HG02970 (cell line): ENCODE measurements around the gene BRF1.

ENCODE experiments used
- ATAC-seq: cut with Tn5 transposase; IDR thresholded peaks from one replicate; pipeline ENCODE4 v1.9.1; 2021; ENCODE audit warnings: mild to moderate bottlenecking, moderate library complexity, moderate number of reproducible peaks; ENCODE audit not compliant: unreplicated experiment, low FRiP score

Gene BRF1

DNA sequence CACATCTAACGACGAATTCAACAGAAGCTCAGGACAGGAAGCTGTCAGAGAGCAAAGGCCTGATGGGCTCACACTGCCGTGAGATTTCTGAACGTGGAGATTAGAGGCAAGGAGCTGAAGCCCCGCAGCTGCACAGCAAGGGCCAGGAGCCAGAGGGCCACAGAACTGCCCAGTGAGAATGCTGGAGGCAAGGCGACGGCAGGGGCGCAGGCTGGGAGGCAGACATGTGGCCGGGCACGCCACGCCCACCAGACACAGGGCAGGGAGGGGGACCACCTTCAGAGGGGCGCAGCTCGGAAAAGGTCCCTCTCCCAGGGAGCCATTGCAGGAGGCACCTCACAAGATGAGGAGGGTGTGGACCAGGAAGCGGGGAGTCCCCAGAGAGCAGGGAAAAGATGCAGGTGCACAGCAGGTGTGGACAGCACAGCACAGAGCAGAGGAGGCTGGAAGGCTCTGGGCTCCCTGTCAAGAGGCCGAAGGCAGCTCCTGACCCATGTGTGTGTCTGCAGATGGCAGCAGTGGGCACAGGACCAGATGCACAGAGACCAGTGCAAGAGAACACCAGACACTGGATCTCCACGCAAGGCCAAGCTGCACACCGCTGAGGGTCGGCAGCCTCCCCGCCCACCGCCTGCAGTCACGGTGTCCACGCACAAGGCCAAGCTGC, 29.4 kb downstream of the BRF1 start:
- ATAC-seq: no peak

DNA sequence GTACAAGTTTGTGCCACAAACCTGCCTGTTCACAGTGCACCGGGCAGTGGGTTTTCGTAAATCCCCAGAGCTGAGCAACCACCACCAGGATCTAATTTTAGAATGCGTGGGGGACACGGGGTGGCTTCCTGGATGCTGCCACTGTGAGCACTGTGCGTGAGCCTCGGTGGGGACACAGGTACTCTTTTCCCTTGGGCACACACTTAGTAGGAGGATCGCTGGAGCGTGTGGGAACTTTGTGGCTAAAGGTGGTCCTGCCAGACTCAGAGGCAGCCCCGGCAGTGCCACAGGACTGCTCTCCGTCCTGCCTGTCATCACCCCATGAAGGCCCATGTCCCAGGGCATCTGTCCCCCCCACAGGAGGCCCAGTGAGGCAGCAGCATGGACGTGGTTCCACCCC, 31.4 kb downstream of the BRF1 start:
- no peak for ATAC-seq

DNA sequence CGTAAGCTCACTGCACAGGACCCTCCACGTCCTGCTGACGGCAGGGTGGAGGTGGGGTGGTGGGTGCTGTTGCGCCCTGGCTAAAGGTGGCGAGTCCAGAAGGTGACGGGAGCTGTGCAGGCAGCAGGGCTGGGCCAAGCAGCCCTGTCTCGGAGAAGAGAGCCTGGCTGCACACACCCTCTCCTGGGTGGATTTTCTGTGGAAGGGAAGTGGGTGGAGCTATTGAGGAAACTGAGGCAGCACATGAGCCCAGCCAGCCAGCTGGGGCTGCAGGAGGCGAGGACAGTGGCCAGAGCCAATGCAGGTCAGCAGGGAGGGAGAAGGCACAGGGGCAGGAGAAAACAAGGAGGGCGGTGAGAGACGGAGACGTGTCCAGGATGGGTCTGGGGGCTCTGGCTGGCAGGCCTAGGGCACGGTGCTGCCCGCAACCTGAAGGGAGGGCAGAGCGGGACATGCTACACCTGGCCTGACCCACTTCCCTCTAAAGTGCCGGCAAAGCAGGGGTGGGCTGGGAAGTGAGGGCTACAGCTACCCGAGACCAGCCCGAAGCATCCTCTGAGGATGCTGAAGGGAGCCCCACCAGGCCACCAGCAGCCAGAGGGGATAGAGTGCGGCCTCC, 32.0 kb downstream of the BRF1 start:
- ATAC-seq: no peak

DNA sequence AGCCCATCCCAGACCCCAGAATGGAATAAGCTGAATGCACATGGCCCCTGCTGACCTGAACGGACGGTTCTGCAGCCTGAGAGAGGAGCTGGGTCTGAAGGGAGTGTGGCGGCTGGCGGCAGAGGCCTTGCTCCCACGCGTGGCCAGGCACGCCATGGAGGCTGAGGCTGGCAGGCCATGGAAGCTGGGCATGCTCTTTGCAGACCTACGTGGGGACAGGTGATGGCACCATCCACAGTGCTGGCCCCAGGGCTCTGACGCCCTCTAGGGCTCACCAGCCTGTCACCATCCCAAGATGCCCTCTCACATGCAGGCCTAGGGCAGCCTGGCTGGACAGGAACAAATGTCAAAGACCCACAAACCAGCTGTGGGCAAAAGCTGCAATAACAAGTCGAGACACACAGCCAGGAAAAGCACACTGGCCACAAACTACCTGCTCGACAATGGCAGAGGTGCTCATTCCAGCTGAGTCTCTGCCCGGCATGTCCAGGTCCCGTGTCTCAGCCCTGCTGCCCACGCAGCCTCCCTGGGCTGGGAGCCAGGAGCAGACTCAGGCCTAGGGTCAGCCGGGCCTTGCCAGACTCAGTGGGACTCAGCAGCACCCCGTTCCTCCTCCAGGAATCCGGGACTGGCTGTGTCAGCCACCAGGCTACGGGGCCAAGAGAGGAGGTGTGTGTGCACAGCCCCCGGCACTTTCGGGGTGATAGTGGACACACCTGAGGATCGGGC, 32.8 kb downstream of the BRF1 start:
- ATAC-seq: no peak

DNA sequence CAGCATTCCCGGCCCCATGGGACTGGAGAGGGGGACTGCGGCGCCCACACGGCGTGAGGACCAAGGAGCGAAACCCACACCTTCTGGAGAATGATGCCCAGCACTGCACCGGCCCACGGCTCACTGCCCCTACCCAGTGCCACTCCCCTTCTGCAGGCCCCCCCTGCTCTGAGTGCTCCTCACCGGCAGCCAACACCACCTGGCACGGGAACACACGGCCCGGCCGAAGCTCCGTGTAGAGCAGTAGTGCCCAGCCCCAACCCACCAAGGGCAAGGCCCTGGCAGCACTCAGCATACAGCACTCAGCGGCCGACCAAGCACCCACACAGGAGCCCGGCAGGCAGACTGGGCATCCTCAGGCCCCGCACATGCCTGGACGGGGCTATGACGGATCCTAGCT, 39.0 kb downstream of the BRF1 start:
- ATAC-seq: no peak

DNA sequence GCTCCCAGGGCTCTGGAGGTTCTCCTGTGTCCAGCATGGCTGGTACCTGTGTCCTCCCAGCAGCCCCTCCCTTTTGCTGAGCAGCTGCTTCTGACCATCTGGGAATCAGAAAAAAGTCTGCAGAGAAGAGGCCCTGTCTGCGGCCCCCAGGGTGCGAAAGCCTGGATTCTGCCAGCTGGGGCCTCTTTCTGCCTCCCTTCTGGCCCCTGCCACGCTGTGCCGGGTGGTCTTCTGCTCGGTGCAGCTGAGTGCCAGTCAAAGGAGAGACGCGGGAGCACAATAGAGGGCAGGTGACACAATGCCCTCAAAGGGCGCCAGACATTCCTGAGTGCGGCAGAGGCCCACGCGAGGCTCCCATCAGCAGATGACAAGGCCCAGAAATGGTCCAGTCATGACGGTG, 39.8 kb downstream of the BRF1 start:
- no peak for ATAC-seq

DNA sequence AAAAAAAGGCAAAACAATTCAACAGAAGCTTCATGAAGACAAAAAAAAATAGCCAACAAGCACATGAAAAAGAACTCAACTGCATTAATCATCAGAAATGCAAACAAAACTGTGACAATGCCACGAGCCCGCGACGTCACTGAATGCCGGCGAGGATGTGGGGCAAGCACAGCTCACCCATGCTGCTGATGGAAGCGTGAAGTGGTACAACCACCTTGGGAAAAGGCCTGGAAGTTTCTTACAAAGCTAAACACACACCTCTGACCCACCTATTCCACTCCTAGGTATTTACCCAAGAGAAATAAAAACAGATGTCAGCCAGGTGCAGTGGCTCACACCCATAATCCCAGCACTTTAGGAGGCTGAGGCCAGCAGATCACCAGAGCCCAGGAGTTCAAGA, 42.0 kb downstream of the BRF1 start:
- no peak for ATAC-seq

DNA sequence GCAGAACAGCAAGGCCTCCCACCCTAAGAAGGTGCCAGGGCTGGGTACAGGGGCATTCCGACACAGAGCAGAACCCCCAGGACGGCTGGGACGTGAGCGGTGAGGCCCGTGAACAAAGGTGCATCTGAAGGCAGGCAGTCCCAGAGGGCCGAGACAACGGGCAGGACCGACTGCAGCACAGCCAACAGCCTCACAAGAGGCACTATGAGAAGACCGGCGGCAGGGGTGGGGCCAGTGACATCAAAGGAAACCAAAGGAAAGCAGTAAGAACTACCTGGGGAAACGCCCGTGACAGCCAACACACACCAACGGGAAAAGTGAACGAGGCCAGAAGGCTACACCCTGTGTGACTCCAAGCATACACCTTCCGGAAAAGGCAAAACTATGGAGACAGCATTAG, 43.3 kb downstream of the BRF1 start:
- ATAC-seq: no peak

DNA sequence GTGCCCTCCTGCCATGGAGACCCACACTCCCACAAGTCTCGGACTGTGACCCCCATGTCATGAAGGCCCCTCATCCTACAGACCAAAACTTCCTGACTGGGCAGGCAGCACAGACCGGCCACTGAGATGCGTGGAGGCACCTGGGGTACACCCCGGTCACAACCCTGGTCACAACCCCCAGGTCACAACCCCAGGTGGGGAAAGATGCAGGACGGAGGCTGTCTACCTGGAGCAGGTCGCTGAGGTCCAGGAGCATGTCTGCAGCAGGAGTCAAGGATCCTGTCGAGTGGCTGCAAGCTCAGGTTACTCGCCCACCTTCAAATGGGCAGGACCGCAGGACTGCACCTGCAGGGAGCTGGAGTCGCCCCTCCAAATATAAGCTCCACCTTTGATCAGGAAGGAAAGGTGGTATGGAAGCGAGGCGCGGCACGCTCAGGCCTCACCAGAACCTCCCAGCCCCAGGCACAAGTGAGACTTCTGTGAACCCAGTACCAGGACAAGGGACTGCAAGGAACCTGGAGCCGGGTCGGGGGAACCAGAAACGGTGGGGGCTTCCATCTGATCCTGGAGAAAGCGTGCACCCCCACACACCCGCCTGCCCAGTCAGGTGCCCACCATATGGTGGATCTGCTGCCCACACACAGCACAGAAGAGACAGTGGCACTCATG, 44.4 kb downstream of the BRF1 start:
- no peak for ATAC-seq

DNA sequence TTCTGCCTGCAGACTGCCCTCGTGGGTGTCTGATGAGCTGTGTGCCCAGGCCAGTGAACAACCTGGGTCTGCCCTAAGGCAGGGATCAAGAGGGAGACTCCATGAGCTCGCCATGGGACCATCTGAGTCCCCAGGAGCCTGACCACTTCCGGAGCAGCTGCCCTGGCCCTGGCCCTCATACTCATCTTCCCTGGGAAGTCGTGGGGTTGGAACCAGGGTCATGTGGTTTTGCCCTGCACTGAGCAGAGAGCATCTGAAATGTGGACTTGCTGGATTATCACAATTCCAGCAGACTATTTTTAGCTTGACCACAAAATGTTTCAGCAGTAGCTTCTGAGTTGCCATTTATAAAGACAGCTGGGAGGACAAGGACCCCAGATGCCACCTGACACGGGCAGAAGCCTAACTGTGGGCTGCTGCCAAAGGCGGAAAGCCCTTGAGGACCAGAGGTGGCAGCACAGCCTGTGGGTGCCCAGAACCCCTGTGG, 45.7 kb downstream of the BRF1 start:
- ATAC-seq: no peak

DNA sequence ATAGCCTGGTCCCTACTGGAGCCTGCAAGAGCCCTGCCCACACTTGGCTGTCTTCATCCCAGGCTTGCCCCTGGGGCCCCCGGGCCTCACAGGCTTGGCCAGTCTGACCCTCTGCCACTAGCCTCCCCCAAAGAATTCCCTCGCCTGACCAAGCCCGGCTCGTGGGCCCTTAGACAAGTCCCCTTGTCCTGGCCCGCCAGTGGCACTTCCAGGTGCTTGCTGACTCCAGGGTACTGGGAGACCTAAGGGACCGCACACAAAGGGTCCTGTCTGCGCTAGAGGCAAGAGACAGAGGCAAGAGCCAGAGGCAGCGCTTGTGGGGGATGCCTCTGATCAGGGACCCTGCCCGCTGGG, 47.5 kb downstream of the BRF1 start:
- no peak for ATAC-seq

DNA sequence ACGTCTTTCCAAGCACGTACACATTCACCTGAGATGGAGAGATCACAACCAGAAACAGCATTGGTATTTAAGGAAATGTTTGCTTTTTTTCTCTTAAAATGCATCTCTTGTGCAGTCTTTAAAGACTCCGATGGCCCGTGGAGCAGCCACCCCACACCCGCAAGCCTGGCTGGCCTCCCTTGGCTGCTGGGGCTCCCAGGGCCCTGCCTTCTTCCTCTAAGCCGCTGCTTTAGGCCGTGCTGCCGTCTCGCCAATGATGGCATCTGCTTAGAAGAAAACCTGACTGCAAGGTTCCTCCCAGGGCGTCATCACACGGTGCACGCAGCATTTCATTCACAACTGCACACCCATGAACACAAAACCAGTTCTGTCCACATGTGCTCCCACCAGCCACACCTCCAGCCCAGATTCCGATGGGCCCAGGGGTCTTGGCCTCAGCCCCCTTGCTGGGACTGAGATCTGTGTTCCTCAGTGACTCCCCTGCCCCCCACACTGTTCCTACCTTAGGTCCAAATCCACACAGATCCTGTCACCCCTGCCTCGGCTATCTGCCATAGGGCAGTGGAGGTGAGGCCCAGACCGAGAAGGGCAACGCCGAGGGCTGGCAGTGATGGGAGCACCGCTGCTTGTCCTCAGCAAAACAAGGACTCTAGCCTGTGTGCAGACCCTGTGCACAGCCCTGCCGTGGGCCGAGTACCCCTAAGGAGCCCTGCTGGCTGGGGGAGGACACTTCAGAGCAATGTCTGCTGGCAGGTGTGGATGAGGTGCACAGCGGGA, 48.1 kb downstream of the BRF1 start:
- no peak for ATAC-seq

DNA sequence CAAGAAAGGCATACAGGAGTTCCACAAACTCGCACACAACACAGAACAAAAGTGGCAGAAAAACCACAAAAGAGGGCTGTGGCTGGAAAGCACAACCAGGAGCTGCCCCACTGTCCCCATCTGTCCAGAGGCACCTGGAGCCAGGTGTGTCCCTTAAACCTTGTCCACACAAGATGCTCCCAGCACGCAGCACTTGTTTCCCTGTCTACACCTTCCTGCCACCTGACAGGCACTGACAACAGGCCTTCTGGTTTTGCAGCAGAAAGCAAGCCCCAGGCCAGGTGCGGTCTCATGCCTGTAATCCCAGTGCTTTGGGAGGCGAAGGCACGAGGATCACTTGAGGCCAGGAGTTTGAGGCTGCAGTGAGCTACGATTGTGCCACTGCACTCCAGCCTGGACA, 48.9 kb downstream of the BRF1 start:
- no peak for ATAC-seq

DNA sequence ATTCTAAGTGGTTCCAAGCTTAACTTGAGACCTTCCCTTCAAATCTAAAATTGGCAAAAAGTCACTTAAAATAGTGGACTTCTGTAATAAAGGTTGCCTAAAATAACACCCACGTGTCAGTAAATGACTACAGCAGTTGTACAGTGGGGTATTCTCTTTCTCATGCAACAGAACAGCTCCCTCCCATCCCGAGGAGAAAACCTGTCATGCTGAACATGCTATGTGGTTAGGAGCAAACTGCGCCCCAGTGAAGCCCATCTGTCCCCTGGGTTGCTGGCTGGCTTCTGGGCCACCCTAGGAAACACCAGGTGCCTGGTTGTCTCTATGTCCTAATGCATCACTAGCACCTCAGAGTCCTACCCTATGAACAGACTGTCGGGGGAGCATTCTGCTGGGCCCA, 49.8 kb downstream of the BRF1 start:
- no peak for ATAC-seq

DNA sequence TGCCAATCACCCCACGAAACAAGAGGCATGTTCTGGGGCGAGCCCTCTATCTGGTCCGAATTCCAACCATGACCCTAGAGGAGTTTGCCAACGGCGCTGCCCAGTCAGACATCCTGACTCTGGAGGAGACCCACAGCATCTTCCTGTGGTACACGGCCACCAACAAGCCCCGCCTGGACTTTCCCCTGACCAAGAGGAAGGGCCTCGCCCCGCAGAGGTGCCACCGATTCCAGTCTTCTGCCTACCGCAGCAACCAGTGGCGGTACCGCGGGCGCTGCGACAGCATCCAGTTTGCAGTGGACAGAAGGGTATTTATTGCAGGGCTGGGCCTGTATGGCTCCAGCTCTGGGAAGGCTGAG, 50.8 kb downstream of the BRF1 start:
- ATAC-seq: no peak

DNA sequence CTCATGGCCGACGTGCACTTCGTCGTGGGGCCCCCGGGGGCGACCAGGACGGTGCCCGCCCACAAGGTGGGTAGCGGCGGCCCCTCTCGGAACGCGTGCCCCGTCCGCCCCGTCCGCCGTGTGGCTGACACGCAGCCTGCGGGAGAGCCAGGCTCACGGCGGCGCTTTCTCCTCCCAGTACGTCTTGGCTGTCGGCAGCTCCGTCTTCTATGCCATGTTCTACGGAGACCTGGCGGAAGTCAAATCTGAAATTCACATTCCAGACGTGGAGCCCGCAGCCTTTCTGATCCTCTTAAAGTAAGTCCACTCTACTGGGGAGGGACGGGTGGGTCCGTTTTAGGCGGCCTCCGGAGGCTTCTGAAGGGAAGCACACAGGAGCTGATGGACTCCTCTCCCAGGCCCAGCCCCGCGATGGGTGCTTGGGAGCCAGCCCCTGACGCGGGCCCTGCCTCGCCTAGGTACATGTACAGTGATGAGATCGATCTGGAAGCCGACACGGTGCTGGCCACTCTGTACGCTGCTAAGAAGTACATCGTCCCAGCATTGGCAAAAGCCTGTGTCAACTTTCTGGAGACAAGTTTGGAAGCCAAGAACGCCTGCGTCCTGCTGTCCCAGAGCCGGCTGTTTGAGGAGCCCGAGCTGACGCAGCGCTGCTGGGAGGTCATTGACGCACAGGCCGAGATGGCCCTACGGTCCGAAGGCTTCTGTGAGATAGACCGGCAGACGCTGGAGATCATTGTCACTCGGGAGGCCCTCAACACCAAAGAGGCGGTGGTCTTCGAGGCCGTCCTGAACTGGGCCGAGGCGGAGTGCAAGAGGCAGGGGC, 51.4 kb downstream of the BRF1 start:
- ATAC-seq: no peak

DNA sequence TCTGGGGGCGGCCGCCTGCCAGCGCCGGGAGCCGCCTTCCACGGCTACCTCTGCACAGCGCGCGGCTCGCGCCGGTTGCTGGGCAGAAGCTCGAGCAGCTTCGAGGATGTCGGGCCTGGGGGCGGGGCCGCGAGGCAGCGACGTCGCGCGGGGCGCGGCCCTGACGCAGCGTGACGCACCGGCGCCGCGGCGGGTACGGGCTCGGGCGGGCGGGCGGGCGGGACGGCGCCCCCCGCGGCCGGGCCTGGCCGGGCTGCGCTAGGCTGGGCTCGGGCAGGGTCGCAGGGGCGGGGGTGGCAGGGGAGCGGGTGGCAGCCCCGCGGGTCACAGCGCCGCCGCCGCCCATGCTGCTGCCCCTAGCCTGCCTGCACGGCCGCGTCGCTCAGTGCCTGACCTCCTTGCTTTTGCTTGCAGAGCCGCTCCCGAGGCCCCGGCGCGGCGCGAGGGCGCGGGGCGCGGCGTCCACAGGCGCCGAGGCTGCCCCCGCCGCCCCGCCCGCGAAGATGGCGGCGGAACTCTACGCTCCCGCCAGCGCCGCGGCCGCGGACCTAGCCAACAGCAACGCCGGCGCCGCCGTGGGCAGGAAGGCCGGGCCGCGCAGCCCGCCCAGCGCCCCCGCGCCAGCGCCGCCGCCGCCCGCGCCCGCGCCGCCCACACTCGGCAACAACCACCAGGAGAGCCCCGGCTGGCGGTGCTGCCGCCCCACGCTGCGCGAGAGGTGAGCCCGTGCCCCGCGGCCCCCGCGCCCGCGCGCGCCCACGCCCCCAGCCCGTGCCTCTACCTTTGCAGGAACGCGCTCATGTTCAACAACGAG, 52.2 kb downstream of the BRF1 start, which contains the start of gene BTBD6:
TSS of gene BTBD6 (plus strand) at position 166 of the 814 bp plus-strand sequence. CDS start at position 345, 179 bp downstream.
- ATAC-seq: peak; percentile 87

DNA sequence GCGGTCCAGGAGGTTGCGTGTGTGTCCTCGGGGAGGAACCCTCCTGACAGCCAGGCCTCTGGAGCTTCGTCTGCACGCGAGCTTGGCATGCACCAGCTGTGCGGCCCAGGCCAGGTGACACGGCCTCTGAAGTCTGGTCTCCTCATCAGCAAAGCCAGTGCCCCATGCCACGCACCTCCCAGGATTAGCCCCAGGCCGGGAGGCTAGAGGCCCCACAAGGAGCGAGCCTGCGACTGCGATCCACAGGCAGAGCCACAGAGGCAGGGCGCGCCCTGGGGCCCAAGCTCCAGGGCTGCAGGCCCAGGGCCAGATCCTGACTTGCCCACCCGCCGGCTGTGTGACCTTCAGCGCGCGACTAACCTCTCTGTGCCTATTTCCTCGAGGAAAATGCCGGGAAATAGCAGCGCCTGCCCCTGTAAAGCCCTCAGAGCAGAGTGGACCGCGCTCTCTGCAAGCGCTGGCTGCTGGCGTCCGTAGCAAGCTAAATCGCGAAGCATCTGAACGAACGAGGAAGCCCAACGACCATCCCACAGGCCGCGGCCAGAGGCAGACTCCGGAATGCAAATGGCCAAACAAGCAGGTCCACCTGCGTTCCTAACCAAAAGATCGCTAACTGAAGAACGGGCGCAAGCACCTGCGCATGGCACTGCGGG, 53.0 kb downstream of the BRF1 start:
- no peak for ATAC-seq
